Lung (tissue), 12 donors: Measurements from ENCODE around the gene MN1. TPM values are rescaled to one million over a fixed set of nuclear protein-coding genes. Genes with fewer than 3 reads are reported as not detected.

Experiments used
- ATAC-seq: fragments of 200-7000 bp; cut with Tn5 transposase; one replicate; pipeline ENCODE4 v1.9.1; 2020; ENCODE audit warnings: moderate number of reproducible peaks; ENCODE audit not compliant: insufficient read depth, low FRiP score
- DNase-seq, 3 donors: peaks; one replicate each; pipeline ENCODE4 v3.0.0-alpha.2; 2013 to 2017
- H3K27ac ChIP-seq, 2 donors: one replicate each; pipeline ENCODE4 v1.5.1; 2013; ENCODE audit warnings: mild to moderate bottlenecking in 2 of 2, moderate library complexity in 2 of 2, control low read depth in 1 of 2, inconsistent platforms in 1 of 2, low read depth in 1 of 2, low read length in 1 of 2
- H3K27me3 ChIP-seq, 3 donors: one replicate each; pipeline ENCODE4 v1.5.1; 2013; ENCODE audit warnings: low read length in 2 of 3; ENCODE audit not compliant: control insufficient read depth in 3 of 3, insufficient read depth in 3 of 3
- H3K36me3 ChIP-seq, 4 donors: one replicate each; pipeline ENCODE4 v1.5.1; 2013; ENCODE audit warnings: low read length in 4 of 4, mild to moderate bottlenecking in 1 of 4, moderate library complexity in 1 of 4; ENCODE audit not compliant: control insufficient read depth in 4 of 4, insufficient read depth in 4 of 4
- H3K4me1 ChIP-seq, 5 donors: one replicate each; pipeline ENCODE4 v1.5.1; 2013; ENCODE audit warnings: low read length in 5 of 5, mild to moderate bottlenecking in 2 of 5, moderate library complexity in 1 of 5; ENCODE audit not compliant: control insufficient read depth in 5 of 5, insufficient read depth in 5 of 5
- H3K4me3 ChIP-seq: one replicate; pipeline ENCODE4 v1.5.1; 2013; ENCODE audit warnings: mild to moderate bottlenecking, control low read depth, moderate library complexity
- H3K9ac ChIP-seq, 2 donors: one replicate each; pipeline ENCODE4 v1.5.1; 2013; ENCODE audit warnings: low read length in 2 of 2, control low read depth in 1 of 2; ENCODE audit not compliant: insufficient read depth in 1 of 2
- H3K9me3 ChIP-seq, 4 donors: one replicate each; pipeline ENCODE4 v1.5.1; 2013; ENCODE audit warnings: low read length in 3 of 4, mild to moderate bottlenecking in 1 of 4, moderate library complexity in 1 of 4; ENCODE audit not compliant: control insufficient read depth in 4 of 4, insufficient read depth in 3 of 4
- WGBS, 2 donors: extraction: QIAGEN DNeasy Blood & Tissue Kit; methylation state at CpG; one replicate each; pipeline ENCODE4 v1.1.7; 2013; 5-methylcytosine and 5-hydroxymethylcytosine counted together
- polyA plus RNA-seq, 2 donors: library from polyadenylated mRNA; stranded (reverse); fragments of 200-250 nt; gene quantifications; one replicate each; pipeline ENCODE4 v1.2.1, GENCODE V29; 2013
- total RNA-seq, 2 donors: library from RNA; depleted of rRNA in 1 of 2; stranded (reverse); fragments of >200 nt in 1 of 2; gene quantifications; one replicate each; pipeline ENCODE4 v1.2.1, GENCODE V29; 2014 to 2021
- TF ChIP-seq, protein P1 (sequence below): IDR thresholded peaks from 2 replicates; pipeline ENCODE4 v1.5.1; 2012; ENCODE audit warnings: mild to moderate bottlenecking; ENCODE audit errors: control extremely low read depth, extremely low read depth
- donor health status: control.
- donor health status: control.
- donor health status: Bipolar disorder and iron deficiency.
- donor health status: healthy.
- donor health status: DM: yes; HTN: yes; CAD: no.

MN1 gene
- total and polyA plus RNA-seq, 4 donors: 2.4 to 6.5 (median 3.6) TPM

DNA sequence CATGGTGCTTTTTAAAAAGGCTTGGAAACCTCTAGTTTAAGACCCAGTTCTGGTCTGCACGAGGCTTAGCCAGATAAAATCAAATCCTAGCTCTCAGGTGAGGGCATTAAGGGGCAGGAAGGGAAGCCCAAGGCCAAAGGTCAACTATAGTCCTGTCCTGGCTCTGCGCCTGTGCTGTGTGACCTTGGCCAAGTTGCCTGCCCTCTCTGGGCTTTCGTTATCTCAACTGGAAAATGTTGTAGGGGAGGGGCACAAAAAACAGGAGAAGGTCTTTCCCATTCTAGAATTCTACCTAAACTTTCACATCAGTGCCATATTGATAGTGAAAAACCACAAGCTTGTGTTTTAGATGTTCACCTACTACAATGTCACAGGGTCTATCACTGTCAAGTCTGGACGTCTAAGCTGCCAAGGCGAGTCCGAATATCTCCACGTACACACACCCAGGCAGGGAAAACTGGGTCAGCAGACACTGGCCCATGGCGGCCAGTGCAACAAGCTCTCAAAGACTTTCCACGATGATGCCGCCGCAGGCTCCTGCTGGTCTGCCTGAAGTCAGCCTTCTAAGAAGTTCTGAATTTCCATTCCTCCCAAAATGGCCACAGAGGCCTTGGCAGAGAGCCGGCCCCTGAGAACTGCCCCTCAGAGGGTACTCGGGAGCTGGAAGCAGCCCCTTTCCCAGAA, 18.0 kb downstream of the MN1 start:
- TF ChIP-seq, protein P1, sequence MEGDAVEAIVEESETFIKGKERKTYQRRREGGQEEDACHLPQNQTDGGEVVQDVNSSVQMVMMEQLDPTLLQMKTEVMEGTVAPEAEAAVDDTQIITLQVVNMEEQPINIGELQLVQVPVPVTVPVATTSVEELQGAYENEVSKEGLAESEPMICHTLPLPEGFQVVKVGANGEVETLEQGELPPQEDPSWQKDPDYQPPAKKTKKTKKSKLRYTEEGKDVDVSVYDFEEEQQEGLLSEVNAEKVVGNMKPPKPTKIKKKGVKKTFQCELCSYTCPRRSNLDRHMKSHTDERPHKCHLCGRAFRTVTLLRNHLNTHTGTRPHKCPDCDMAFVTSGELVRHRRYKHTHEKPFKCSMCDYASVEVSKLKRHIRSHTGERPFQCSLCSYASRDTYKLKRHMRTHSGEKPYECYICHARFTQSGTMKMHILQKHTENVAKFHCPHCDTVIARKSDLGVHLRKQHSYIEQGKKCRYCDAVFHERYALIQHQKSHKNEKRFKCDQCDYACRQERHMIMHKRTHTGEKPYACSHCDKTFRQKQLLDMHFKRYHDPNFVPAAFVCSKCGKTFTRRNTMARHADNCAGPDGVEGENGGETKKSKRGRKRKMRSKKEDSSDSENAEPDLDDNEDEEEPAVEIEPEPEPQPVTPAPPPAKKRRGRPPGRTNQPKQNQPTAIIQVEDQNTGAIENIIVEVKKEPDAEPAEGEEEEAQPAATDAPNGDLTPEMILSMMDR: no peak
- DNase-seq: no peak
- Histone ChIP-seq H3K4me3 (no peak overlapping the region), H3K36me3 (no peaks in the 10 kb centered on the region), H3K9me3 (peaks cover 0 to 3% (median 0%) of the 10 kb centered on the region in 4 donors), H3K9ac (no peak overlapping the region), H3K27ac (no peak overlapping the region), H3K4me1 (peaks cover 0 to 18% (median 4%) of the 10 kb centered on the region in 5 donors), H3K27me3 (peaks cover 0 to 1% (median 0%) of the 10 kb centered on the region in 3 donors)
- no peak for ATAC-seq
- 88 to 89% methylated on average over 13 of the region's 13 CpGs for WGBS, 2 donors

- Histone ChIP-seq H3K4me1 (peaks cover 0 to 18% (median 4%) of the 10 kb centered on the region in 5 donors), H3K27me3 (no peaks in the 10 kb centered on the region), H3K27ac (no peak overlapping the region), H3K9ac (no peak overlapping the region), H3K9me3 (peaks cover 0 to 3% (median 0%) of the 10 kb centered on the region in 4 donors), H3K4me3 (no peak overlapping the region), H3K36me3 (no peaks in the 10 kb centered on the region)
- TF ChIP-seq, protein P1: no peak
- DNase-seq (no peak), ATAC-seq (no peak)
- 87 to 93% methylated on average over 13 of the region's 13 CpGs for WGBS, 2 donors
Measured at GRCh38 chr22:27782088-27782487, 19.5 kb downstream of the MN1 start.

DNA sequence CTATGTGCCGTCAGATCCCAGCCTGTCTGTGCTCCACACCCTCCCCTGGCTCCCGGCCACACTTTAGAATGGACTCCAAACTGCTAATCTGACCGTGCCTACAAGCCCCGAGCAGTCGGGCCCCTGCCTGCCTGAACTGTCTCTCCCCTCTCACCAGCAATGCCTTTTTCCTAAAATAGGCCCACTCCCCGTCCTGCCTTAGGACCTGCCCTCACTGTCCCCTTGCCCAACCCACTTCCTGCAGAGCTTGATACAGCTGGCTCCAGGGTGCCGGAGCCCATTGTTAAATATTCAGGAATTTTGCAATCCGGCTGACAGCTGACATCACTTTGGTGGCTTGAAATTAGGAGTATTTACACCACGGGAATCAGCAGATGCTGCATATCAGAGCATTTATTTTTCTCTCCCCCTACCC, 21.4 kb downstream of the MN1 start:
- H3K9me3 ChIP-seq: peaks cover 0 to 3% (median 0%) of the 10 kb centered on the region in 4 donors
- ATAC-seq (no peak), DNase-seq (peak in 1 of 3 donors; percentile 47)
- WGBS, 2 donors: 47 to 53% methylated on average over 9 of the region's 9 CpGs
- TF ChIP-seq, protein P1: no peak
- H3K27me3 ChIP-seq: no peaks in the 10 kb centered on the region
- peaks cover 0 to 30% (median 10%) of the 10 kb centered on the region in 5 donors for H3K4me1 ChIP-seq
- H3K9ac ChIP-seq: no peak overlapping the region
- peak overlapping the region; percentile 28 to 37 for H3K27ac ChIP-seq
- no peak overlapping the region for H3K4me3 ChIP-seq
- no peaks in the 10 kb centered on the region for H3K36me3 ChIP-seq
